GM10847 (cell line): ENCODE results near the gene LRP1B.

Source experiments
- POLR2A ChIP-seq: IDR thresholded peaks from 2 replicates; pipeline ENCODE4 v1.6.1; 2011; ENCODE audit not compliant: insufficient read length; ENCODE audit errors: extremely low read depth

The LRP1B gene

GRCh38 chr2:141027221-141027620 lies 1103.6 kb downstream of the LRP1B start:
- TF ChIP-seq POLR2A: no peak

DNA sequence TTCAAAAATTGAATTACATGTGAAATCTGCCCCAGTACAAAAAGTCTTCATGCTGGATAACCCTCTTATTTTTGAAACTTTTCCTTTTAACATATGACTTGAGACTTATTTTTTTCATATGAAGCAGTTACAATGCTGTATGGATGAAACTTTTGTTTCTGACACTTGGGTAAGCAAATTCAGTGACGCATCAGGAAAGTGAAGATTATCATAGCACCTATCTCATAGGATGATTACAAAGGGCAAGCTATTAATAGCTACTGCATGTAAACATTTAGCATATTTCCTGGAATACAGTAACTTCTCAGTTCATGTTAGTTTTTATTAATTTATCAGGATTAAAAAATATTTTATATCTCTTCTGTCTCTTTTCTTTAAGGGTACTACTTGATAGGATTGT lies 1109.2 kb downstream of the LRP1B start:
- no peak for TF ChIP-seq POLR2A

DNA sequence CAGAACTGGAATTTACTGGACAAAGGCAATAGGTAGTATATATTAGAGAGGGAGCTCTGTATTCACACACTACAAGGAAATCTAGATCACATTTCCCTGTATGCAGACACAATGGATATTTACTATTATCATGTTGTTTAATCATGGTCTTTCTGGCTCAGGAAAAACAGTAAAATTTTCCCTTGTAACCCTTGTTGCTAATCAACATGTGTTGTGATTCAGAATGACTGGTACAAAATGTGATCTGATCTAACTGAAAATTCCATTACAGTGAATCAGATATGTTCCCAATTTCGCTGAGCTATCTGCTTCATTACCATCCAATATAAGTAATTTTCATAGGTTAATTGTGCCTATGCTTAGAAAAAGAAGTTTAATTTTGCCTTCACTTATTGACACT lies 1109.7 kb downstream of the LRP1B start:
- TF ChIP-seq POLR2A: no peak

DNA sequence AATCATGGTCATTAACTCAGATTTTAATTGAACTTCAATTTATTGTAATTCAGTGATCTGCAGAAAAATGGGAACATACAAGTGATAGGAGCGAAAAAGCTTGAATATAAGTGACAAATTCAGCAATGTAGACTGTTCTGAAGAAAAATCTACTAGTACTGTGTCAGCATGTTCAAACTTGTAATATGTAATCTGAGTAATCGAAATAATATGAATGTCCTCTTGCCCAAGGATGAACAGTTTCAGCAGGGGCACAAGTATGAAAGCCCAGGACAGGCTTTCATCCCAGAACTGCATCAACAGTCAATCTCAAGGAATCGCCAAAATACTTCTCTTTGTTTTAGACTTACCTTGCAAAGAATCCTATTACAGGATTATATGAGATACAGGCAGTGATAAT lies 1110.5 kb downstream of the LRP1B start:
- no peak for TF ChIP-seq POLR2A

DNA sequence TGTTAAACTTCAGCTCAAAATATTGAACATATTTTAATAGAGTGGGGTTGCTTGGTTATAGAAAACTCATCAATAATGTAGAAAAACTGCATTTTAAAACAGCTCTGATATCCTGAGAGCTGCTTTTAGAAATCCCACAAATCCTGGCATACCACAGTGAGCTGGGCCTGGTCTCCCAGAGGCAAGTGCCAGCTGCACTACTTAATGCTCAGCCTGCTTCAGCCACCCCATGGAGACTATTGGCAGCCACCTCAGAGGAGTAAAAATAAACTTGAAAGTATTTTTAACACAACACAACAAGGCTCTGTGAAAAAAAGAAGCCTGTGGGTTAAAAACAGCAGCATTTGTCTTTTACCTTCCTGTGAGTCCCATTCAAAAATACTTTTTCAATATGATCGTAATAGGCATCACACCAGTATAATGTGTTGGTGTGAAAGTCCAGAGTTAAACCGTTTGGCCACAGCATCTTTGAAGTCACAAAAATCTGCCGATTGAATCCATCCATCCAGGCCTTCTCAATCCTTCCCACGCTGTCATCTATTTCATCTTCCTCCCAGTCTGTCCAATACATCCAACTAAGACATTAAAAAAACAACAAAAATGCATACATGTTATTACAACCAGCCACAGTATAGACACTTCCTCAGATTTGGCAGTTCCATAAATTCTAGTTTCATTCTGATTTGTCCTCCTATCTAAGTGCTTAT lies 1115.3 kb downstream of the LRP1B start:
- TF ChIP-seq POLR2A: no peak

DNA sequence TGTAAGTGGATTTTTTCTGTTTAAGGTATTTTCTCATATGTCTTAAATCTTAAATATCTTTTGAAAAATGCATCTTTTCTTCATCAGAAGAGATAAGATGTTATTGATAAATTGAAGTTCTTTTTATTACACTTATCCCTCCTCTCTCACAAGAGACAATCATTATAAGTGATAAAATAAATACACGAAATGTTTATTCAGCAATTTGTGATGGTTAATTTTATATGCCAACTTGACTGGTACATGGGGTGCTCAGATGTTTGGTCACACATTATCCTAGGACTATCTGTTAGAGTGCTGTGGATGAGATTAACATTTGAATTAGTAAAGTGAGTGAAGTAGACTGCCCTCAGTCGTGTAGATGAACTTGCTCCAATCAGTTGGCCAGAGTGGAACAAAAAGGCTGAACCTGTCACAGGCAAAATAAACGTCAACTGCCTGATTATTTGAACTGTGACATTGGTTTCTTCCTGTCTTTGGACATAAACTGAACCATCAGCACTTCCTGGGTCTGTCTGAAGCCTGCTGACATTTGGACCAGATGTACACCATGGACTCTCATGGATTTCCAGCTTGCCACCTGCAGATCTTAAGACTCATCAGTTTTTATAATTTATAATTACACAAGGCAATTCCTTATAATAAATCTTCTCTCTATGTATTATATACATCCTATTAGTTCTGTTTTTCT lies 1126.7 kb downstream of the LRP1B start:
- no peak for TF ChIP-seq POLR2A

DNA sequence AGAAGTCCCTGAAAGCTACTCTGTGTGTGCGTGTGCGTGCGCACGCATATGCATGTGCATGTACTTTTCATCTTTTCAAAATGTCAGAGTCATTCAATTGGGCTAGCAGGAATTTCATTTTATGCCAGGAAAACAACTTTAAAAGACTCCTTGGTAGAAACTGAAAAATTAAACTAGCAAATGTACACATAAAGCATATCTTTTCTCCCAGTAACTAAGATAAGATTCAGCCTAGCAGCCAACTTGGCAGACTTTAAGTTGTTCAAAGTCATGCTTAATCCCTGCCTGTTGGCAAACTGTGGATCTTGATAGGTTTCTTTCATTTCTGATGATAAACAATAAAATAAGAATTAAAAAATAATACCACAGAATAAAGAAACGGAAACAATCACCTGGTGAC lies 1129.1 kb downstream of the LRP1B start:
- TF ChIP-seq POLR2A: no peak

DNA sequence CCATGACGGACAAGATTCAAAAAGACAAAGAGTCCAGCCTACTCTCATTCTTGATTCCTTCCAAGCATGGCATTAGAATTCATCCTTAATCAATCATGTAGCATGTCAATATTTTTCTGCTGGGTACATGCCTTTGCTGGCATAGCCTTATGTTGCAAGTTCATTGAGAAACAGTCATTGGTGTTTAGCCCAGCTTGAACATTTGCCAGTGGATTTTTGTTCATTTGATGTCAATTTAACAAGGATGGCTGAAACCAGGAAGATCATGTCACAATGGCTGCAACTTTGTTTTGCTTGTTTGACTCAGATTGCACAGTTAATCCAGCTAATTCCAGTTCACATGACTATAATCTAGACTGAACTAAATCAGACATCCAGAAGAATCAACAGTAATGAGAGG lies 1132.2 kb downstream of the LRP1B start:
- no peak for TF ChIP-seq POLR2A

DNA sequence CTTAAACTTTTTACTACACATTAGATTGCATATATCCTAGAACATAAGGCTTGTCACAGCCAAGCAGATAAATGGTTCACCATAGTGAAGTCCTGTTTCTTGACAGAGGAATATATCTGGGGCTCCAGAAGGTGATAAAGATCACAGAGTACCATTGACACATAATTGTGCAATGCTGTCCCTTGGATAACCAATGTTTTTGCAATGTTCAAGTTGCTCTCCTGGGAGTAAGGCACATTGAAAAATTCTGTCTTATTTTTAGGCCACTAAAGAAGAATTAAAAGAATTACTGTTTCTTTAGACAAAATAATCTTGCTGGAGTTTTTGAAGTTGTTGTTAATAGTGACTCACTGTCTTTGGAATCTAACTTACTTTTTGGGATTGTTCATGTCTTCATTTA lies 1132.8 kb downstream of the LRP1B start:
- TF ChIP-seq POLR2A: no peak

GRCh38 chr2:140994856-140995255 lies 1136.0 kb downstream of the LRP1B start:
- TF ChIP-seq POLR2A: no peak

DNA sequence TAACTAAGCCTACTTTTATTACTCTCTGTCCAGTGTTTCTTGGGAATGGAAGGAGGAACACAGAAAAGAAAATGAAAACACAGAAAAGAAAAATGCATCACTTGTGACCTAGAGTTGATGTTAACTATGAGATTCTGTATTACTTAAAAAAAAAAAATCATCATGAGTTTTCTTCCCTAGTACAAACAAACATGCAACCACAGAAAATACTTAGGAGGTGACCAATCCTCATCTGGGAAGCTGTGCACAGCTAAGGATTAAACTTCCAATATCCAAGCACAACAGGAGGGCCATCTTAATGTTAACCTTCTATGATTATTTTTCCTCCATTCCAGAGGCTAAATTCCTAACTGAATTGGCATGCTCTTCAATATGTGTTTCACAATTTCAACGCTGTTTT lies 1140.4 kb downstream of the LRP1B start:
- no peak for TF ChIP-seq POLR2A

DNA sequence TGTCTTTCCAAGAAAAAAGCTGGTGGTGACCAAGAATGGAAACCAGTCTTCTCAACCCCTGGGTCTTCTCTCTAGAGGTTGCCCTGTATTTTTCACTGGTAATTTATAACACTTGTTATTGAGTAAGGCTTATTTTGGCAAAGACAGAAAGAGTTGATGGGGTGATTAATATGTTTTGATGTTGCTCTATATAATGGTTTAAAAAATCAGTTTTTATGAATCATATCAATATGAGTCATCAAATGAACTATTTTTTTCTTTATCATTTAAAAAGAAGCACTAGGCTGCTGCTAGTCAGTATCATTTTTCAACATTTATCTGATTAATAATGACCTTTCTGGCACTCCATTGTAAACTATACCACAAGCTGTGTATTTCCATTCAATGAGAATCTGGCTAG lies 1142.2 kb downstream of the LRP1B start:
- TF ChIP-seq POLR2A: no peak

GRCh38 chr2:140986456-140986855 lies 1144.4 kb downstream of the LRP1B start:
- no peak for TF ChIP-seq POLR2A

DNA sequence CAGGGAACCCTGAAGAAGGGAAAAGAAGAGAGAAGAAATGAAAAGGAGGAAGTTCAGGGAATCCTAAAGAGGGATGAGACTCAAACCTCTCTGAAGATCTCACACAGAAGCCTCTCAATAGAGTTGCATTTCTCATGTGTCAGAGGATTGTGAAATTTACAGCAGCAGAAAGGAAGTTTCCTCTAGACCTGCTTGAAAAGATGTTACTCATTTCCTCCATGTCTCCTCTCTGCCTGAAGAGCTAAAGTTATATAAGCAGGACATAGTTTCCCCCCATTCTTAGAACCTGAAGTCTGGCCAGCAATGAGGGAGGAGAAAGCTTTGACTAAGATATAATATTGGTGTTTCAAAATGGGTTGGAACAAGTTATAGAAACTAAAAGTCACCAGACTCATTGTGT lies 1155.6 kb downstream of the LRP1B start:
- no peak for TF ChIP-seq POLR2A

DNA sequence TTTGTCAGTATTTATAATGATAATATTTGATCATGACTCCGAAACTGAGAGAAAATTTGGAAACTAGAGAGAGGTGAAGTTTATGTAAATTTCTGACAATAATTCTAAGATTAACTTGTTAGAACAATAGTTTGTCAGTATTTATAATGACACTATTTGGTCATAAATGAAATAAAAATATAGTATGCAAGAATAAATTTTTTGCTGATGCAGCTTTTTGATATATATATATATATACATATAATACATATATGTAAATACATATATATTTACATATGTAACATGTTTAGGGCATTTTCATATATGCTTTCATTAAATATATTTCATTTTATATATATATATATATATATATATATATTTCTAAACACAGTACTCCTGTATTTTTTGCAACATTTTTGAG lies 1158.1 kb downstream of the LRP1B start:
- no peak for TF ChIP-seq POLR2A

DNA sequence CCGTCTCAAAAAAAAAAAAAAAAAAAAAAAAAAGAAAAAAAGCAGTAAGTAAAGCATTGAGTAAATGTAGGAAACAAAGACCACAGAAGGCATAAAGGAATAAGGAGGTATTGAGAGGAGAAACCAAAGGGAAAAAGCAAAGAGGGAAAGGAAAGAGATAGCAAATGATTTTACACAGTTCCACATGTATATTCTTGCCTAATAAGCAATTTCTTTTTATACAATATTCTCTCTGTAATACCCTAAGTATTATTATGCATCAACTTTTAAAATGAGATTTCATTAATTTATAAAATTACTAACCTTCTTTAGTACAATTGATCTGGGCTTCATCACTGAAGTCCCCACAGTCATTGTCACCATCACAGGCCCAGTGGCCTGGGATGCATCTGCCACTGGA lies 1180.9 kb downstream of the LRP1B start:
- TF ChIP-seq POLR2A: no peak

GRCh38 chr2:140947236-140947635 lies 1183.6 kb downstream of the LRP1B start:
- TF ChIP-seq POLR2A: no peak
